Measurements from ENCODE around the gene NUP153. TPM values are rescaled to one million over a fixed set of nuclear protein-coding genes. Genes with fewer than 3 reads are reported as not detected.

The NUP153 gene
- total RNA-seq, 1 experiment from 2014 or later = 71.1 TPM

GRCh38 chr6:17656644-17657043 is 50.1 kb downstream of the NUP153 start:
- no peaks in the 10 kb centered on the region for H3K27me3 ChIP-seq
- no peaks in the 10 kb centered on the region for H3K9me3 ChIP-seq (replicated peaks)
- DNase-seq = no peak
- H3K36me3 ChIP-seq = peaks cover 33% of the 10 kb centered on the region
- H3K4me1 ChIP-seq = no peaks in the 10 kb centered on the region
- no peak overlapping the region for H3K27ac ChIP-seq
- H3K4me3 ChIP-seq = no peak overlapping the region

- no peak for DNase-seq
- no peaks in the 10 kb centered on the region for H3K4me1 ChIP-seq
- H3K27ac ChIP-seq = no peak overlapping the region
- H3K9me3 ChIP-seq (replicated peaks) = no peaks in the 10 kb centered on the region
- peaks cover 34% of the 10 kb centered on the region for H3K36me3 ChIP-seq
- H3K27me3 ChIP-seq = no peaks in the 10 kb centered on the region
- H3K4me3 ChIP-seq = no peak overlapping the region
These were observed 50.6 kb downstream of the NUP153 start for GRCh38 chr6:17656092-17656491.

GRCh38 chr6:17653198-17653882 is 53.4 kb downstream of the NUP153 start:
- no peak overlapping the region for H3K4me3 ChIP-seq
- no peaks in the 10 kb centered on the region for H3K4me1 ChIP-seq
- H3K9me3 ChIP-seq (replicated peaks) = no peaks in the 10 kb centered on the region
- DNase-seq = no peak
- H3K27me3 ChIP-seq = no peaks in the 10 kb centered on the region
- peaks cover 38% of the 10 kb centered on the region for H3K36me3 ChIP-seq
- H3K27ac ChIP-seq = no peak overlapping the region

GRCh38 chr6:17650656-17651309 is 55.9 kb downstream of the NUP153 start:
- Histone ChIP-seq H3K4me1 (no peaks in the 10 kb centered on the region), H3K27me3 (no peaks in the 10 kb centered on the region), H3K4me3 (no peak overlapping the region), H3K27ac (no peak overlapping the region), H3K36me3 (peaks cover 46% of the 10 kb centered on the region), H3K9me3 (replicated peaks) (no peaks in the 10 kb centered on the region)
- no peak for DNase-seq

- Histone ChIP-seq H3K4me1 (no peaks in the 10 kb centered on the region), H3K9me3 (replicated peaks) (no peaks in the 10 kb centered on the region), H3K27ac (no peak overlapping the region), H3K4me3 (no peak overlapping the region), H3K36me3 (peaks cover 55% of the 10 kb centered on the region), H3K27me3 (no peaks in the 10 kb centered on the region)
- no peak for DNase-seq
These were observed 58.0 kb downstream of the NUP153 start for GRCh38 chr6:17648745-17649144.

- Histone ChIP-seq H3K4me1 (no peaks in the 10 kb centered on the region), H3K9me3 (replicated peaks) (no peaks in the 10 kb centered on the region), H3K36me3 (peaks cover 46% of the 10 kb centered on the region), H3K27ac (no peak overlapping the region), H3K27me3 (no peaks in the 10 kb centered on the region), H3K4me3 (no peak overlapping the region)
- DNase-seq = no peak
These were observed 66.2 kb downstream of the NUP153 start for GRCh38 chr6:17640477-17640917.

- Histone ChIP-seq H3K27ac (no peak overlapping the region), H3K27me3 (no peaks in the 10 kb centered on the region), H3K4me1 (no peaks in the 10 kb centered on the region), H3K4me3 (no peak overlapping the region), H3K9me3 (replicated peaks) (no peaks in the 10 kb centered on the region), H3K36me3 (peaks cover 41% of the 10 kb centered on the region)
- DNase-seq = no peak
These were observed 68.5 kb downstream of the NUP153 start for GRCh38 chr6:17638212-17638715.

GRCh38 chr6:17635568-17635967 is 71.2 kb downstream of the NUP153 start:
- Histone ChIP-seq H3K27me3 (no peaks in the 10 kb centered on the region), H3K4me1 (no peaks in the 10 kb centered on the region), H3K4me3 (no peak overlapping the region), H3K9me3 (replicated peaks) (no peaks in the 10 kb centered on the region), H3K36me3 (peaks cover 40% of the 10 kb centered on the region), H3K27ac (no peak overlapping the region)
- DNase-seq = no peak

GRCh38 chr6:17633465-17634188 is 73.1 kb downstream of the NUP153 start:
- no peaks in the 10 kb centered on the region for H3K27me3 ChIP-seq
- peaks cover 40% of the 10 kb centered on the region for H3K36me3 ChIP-seq
- H3K9me3 ChIP-seq (replicated peaks) = no peaks in the 10 kb centered on the region
- no peaks in the 10 kb centered on the region for H3K4me1 ChIP-seq
- DNase-seq = no peak
- H3K4me3 ChIP-seq = no peak overlapping the region
- no peak overlapping the region for H3K27ac ChIP-seq

- no peak for DNase-seq
- Histone ChIP-seq H3K27ac (no peak overlapping the region), H3K4me1 (no peaks in the 10 kb centered on the region), H3K4me3 (no peak overlapping the region), H3K27me3 (no peaks in the 10 kb centered on the region), H3K9me3 (replicated peaks) (no peaks in the 10 kb centered on the region), H3K36me3 (peaks cover 38% of the 10 kb centered on the region)
These were observed 73.8 kb downstream of the NUP153 start for GRCh38 chr6:17632934-17633333.

- no peak for DNase-seq
- Histone ChIP-seq H3K4me1 (no peaks in the 10 kb centered on the region), H3K4me3 (no peak overlapping the region), H3K36me3 (peaks cover 48% of the 10 kb centered on the region), H3K27ac (no peak overlapping the region), H3K9me3 (replicated peaks) (no peaks in the 10 kb centered on the region), H3K27me3 (no peaks in the 10 kb centered on the region)
These were observed 76.1 kb downstream of the NUP153 start for GRCh38 chr6:17630511-17631073.

GRCh38 chr6:17629824-17630510 is 76.8 kb downstream of the NUP153 start:
- no peak overlapping the region for H3K27ac ChIP-seq
- no peaks in the 10 kb centered on the region for H3K9me3 ChIP-seq (replicated peaks)
- H3K27me3 ChIP-seq = no peaks in the 10 kb centered on the region
- H3K4me1 ChIP-seq = no peaks in the 10 kb centered on the region
- DNase-seq = no peak
- H3K4me3 ChIP-seq = no peak overlapping the region
- H3K36me3 ChIP-seq = peaks cover 50% of the 10 kb centered on the region

- Histone ChIP-seq H3K27ac (no peak overlapping the region), H3K27me3 (no peaks in the 10 kb centered on the region), H3K36me3 (peaks cover 57% of the 10 kb centered on the region), H3K4me1 (no peaks in the 10 kb centered on the region), H3K4me3 (no peak overlapping the region), H3K9me3 (replicated peaks) (no peaks in the 10 kb centered on the region)
- no peak for DNase-seq
These were observed 77.9 kb downstream of the NUP153 start for GRCh38 chr6:17628873-17629272.

- no peak for DNase-seq
- Histone ChIP-seq H3K27me3 (no peaks in the 10 kb centered on the region), H3K9me3 (replicated peaks) (no peaks in the 10 kb centered on the region), H3K36me3 (peaks cover 52% of the 10 kb centered on the region), H3K27ac (no peak overlapping the region), H3K4me3 (no peak overlapping the region), H3K4me1 (no peaks in the 10 kb centered on the region)
These were observed 82.3 kb downstream of the NUP153 start for GRCh38 chr6:17624396-17624795.

All from SJCRH30 (cell line).